GM19438 (cell line): ENCODE results near the gene DDX60.
"Not testable (repeated sequence)": the region's sequence is repeated elsewhere in the genome, so short reads cannot be mapped to it uniquely, and the experiment has no call there.

ENCODE experiments used
- ATAC-seq: cut with Tn5 transposase; IDR thresholded peaks from one replicate; pipeline ENCODE4 v1.9.1; 2021; ENCODE audit warnings: low read depth; ENCODE audit not compliant: unreplicated experiment

DDX60 gene, protein sequence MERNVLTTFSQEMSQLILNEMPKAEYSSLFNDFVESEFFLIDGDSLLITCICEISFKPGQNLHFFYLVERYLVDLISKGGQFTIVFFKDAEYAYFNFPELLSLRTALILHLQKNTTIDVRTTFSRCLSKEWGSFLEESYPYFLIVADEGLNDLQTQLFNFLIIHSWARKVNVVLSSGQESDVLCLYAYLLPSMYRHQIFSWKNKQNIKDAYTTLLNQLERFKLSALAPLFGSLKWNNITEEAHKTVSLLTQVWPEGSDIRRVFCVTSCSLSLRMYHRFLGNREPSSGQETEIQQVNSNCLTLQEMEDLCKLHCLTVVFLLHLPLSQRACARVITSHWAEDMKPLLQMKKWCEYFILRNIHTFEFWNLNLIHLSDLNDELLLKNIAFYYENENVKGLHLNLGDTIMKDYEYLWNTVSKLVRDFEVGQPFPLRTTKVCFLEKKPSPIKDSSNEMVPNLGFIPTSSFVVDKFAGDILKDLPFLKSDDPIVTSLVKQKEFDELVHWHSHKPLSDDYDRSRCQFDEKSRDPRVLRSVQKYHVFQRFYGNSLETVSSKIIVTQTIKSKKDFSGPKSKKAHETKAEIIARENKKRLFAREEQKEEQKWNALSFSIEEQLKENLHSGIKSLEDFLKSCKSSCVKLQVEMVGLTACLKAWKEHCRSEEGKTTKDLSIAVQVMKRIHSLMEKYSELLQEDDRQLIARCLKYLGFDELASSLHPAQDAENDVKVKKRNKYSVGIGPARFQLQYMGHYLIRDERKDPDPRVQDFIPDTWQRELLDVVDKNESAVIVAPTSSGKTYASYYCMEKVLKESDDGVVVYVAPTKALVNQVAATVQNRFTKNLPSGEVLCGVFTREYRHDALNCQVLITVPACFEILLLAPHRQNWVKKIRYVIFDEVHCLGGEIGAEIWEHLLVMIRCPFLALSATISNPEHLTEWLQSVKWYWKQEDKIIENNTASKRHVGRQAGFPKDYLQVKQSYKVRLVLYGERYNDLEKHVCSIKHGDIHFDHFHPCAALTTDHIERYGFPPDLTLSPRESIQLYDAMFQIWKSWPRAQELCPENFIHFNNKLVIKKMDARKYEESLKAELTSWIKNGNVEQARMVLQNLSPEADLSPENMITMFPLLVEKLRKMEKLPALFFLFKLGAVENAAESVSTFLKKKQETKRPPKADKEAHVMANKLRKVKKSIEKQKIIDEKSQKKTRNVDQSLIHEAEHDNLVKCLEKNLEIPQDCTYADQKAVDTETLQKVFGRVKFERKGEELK (N-terminal part only)

DNA sequence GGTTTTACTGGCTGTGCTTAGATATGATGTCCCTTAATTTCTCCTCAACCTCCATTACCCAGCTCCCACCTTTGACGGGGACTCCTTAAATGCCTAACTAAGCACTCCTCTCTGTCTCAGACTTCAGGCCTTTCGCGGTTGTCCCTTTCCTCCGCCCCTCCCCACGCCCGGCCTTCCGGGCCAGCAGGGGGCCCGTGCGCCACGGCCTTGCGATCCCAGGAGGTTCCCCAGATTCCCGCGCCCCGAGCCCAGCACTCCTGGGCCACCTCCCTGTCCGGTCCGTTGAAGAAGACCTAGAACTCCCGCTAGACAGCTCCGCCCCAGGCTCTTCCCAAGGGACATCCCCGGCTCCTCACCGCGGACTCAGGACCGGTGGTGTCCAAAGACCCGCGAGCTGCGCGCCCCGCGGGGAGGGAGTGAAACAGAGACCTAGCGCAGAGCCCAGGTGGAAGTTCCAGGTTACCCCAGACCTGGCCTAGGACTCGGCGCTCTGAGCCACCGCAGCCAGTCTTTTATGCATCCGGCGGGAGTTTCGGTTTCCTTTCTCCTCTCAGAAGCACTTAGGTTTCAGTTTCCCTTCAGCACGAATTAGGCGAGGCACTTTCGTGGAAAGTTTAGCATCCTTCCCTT, at the start of gene DDX60:
Gene DDX60 (minus strand): TSS at position 487 of the 630 bp plus-strand sequence. CDS start 7,493 bp downstream, outside the sequence.
- peak; percentile 97 for ATAC-seq

DNA sequence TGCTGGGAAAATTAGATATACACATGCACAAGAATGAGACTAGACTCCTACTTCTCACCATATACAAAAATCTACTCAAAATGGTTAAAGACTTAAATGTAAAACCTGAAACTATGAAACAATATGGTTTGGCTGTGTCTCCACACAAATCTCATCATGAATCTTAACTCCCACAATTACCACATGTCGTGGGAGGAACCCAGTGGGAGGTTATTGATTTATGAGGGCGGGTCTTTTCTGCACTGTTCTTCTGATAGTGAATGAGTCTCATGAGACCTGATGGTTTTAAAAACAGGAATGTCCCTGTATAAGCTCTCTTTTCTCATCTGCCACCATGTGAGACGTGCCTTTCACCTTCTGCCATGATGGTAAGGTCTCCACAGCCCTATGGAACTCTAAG, 48.5 kb upstream of the DDX60 start:
- ATAC-seq, result no peak

DNA sequence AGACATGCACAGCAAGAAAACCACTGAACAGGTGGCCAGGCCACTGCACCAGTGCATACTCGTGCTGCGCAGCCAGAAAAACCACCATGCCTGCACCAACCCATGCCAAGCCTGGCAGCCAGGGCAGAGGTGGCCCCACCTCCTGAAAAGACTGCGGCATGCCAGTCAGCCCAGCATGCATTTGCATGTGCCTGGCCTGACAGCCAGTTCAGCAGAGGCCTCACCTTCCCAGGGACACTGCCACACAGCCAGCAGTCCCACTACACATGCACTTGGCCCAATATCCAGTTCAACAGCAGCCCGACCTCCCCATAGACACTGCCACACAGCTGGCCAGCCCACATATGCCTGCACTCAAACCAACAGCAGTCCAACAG, 43.5 kb upstream of the DDX60 start:
- ATAC-seq, result no peak

DNA sequence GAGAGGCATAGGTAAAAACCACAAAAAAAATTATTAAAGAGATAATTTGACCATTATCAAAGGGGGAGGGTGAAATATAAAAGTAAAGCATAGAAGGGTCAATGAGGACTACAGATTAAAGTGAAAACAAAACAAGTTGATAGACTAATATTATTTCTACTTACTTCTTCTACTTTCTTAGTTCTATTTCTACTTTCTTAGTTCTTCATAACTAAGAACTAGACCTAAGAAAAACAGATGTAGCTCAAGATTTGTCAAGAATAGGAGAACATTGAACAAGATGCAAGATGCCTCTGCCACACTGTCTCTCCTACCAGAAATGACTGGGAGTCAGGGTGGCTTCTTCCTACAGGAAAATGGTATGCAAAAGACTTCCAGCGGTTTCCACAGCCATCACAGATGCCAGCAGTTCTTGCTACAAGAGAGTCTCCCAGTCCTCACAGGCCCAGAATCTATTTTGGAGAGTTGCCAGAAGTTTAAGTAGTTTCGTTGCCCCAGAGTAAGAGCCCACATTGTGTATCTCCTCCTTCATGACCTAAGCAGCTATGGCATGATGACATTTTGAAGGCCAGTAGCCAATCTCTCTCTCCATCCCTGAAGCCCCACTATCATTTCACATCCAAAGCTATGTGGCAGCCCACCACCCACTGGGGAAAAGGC, 42.9 kb upstream of the DDX60 start:
- peak; percentile 58 for ATAC-seq

DNA sequence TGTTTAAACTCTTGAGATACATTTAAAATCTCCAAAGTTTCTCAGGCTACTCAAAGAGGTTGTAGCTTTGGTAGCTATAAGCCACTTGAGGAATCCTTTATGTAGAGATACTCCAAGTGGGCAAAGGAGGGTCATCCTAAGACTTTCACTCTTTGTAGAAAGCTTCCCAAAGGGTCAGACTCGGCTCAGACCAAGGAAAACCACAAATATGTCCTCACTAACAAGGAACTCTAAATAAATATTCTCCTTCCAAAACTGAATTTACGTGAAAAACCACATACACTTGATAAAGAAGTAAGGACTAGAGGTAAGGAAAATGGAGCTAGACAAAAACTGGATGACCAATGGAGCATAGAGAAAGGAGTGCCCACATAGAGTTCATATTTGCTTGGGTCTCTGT, 41.7 kb upstream of the DDX60 start:
- no peak for ATAC-seq

DNA sequence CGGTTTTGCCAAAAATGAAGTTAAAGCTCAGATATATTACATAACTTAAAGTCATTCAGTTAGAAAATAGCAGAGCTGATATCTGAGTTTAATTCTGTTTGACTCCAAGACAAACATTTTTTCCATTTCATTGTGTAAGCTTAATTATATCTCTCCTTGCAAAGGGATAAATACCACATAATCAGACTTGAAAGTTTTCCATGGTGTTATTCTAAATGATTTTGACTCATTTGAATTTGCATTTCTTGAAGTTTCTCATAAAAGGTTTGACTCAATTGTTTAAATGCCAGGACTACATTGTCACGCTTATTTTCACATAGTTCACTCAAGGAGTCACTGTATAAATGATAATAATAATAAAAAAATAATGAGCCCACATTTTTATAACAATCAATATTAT, 39.4 kb upstream of the DDX60 start:
- ATAC-seq, result no peak

DNA sequence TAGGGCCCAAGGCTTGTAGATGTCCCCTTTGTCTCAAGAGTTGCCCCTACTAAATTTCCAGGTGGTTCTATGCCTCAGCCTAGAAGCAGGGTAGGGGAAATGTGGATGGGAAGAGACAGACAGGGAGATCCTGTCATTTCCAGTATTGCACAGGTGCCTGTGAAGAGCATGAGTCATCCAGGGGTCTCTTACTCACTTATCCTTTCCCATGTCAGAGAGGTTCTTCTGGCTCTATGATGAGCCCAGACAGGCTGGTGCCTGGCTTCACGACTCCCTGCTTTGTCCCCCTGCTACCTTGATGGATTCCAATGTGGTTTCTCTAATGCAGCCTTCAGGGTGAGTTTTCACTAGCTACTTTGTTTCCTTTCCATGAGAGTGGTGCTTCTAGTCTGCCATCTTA, 35.2 kb upstream of the DDX60 start:
- no peak for ATAC-seq

DNA sequence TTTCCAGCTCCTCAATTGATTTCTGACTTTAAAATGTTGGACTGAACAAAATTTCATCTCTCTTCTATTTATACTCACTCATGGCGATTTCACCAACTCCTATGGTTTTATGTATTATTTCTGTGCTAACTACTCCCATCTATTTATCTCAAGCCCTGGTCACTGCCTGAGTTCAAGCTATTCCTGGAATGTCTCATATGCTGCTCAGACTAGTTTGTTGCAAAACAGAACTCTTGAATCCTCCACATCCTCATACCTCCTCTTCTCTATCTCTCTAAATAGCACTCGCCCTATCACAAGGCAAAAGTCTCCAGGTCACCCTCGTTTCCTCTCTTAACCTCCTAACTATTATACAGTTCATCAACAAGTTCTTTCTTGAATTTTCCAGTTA, 19.0 kb upstream of the DDX60 start:
- ATAC-seq, result no peak

DNA sequence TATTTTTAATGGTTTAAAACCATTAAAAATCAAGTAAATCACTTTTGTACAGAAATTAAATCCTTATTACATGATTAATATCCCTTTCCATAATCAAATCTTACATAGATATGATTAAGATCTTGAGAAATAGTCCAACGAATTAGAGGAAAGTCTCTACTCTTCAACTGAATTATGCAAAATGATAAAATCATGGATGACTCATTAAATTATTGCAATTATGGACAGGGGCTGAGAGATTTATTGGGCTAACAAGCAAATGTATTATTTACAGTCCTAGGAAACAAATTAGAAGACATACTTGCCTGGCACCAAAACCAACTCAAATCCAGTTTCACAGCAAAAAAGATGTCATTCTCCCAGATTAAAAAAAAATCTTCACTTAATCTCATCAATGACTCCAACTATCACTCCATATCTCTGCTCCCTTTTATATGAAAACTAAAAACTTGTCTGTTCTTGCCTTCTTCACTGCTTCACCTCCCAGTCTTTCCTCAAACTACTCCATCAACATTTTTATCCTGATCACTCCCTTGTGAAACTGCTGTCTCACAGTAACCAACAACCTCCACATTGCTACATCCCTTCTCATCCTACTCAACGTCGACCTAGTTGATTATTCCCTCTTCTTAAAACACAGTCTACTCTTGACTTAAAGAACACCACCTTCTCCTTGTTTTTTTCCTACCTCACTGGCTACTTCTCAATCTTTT, 18.4 kb upstream of the DDX60 start:
- no peak for ATAC-seq

DNA sequence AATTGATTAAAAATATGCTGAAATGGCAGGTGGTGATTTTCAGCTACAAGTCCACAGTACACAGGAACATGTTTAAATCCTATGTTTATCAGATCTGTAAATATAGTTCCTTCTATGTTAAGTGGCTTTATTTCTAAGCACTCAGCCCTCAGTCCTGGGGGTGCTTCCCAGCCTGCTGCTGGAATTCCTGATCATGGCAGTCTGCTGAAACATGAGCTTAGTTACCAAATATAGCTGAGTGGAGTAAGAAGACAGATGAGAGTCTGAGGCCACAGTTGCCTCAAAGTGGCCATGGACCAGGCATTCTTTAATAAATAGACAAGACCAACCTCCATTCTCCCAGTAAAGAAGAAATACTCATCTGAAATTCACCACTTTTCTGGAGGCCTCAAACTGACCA, 17.1 kb upstream of the DDX60 start:
- ATAC-seq, result no peak

DNA sequence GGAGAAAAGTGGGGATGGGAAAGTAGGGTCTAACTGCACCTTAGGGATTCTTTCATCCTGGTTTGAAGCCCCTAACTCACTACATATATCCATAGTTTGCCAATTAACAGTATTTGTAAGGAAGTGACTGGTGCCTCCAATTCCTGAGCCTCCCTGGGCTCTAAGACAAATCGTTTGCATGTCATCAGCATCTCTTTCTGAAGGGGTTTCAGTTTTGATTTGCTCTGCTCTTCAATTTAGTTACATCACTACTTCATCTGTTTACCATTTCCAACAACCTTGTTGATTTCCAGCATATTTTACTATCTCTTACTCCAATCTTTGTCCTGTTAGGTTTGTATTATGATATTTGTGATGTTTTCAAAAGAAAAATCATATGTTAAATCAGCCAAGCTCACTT, 15.5 kb upstream of the DDX60 start:
- no peak for ATAC-seq

DNA sequence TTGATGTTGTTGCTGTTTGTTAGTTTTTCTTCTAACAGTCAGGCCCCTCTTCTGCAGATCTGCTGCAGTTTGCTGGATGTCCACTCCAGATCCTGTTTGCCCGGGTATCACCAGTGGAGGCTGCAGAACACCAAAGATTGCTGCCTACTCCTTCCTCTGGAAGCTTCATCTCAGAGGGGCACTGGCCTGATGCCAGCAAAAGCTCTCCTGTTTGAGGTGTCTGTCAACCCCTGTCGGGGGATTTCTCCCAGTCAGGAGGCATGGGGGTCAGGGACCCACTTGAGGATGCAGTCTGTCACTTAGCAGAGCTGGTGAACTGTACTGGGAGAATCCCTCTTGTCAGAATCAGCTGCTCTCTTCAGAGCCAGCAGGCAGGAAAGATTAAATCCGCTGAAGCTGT, 12.0 kb upstream of the DDX60 start:
- ATAC-seq, result not testable (repeated sequence)

DNA sequence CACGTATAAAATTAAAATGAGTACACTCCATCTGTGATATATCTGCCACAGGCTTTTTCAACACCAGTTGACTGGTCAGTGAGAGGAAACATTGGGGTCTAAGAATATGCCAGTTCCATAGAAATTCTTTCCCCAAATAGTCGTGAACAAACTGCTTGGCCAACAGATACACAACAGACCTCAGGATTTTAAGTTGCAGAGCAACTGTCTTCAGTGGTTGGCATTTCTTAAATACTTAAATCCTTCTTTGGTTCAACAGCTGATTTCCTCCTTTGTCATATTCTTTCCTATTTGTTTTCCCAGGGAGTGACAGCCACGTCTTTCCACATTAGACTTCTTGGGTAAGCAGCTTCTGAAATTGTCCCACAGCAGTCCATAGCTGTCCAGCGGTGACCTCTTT, 7.0 kb upstream of the DDX60 start:
- no peak for ATAC-seq

DNA sequence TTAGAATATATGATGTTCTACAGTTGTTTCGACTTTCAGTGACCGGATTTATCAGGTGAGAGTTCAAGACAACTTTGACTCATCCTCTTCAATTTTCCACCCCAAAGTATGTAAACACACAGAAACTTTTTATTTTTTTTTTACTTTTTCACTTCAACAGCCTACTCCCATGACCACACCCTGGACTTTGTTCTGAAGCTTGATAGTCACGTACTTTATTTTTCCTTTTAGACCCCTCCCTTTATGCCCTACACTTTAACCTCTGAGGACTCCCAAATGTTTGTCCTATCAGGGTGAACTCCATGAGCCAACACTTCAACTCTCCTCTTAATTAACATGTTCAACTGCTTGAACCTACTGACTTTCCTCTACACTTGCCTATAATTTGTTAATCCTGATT, 2.5 kb upstream of the DDX60 start:
- ATAC-seq, result no peak

DNA sequence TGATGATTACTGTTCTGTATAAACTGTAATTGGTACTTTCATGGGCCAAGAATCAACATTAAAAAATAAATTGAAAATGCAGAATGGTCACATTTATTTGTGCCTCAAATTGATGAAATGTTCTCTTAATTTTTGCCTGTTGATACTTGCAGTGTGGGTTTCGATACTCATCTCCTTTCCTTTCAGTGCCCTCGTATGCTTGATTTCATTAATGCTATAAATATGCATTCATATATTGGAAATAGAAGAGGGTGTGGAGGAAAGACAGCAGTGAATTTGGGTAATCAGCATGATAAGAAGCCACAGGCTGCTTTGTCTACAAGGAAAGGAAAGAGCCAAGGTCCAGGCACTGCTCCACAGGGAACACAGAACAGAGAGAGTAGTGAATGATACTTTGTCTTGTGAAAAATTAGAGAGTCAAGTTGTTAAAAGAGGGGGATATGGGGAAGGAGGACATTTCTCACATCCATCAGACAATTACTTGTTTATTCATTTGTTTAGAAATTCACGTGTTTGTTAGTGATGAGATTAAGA, 1.0 kb upstream of the DDX60 start:
- no peak for ATAC-seq

DNA sequence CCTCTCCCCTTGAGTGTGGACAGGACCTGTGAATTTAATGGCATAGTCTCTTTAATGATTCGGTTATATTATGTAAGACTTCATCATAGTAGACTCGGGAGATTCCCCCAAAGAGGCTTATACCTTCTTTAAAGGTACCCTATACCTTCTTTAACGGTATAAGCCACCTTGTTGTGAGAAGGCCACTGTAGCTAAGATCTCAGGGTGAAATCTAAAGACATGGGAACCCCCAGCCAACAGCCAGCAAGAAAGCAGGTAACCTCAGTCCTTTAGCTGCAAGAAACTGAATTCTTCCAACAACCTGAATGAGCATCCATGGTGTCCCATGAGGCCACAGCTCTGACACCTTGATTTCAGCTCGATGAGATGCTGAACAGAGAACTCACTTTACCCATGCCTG, 931 bp downstream of the DDX60 start:
- no peak for ATAC-seq

DNA sequence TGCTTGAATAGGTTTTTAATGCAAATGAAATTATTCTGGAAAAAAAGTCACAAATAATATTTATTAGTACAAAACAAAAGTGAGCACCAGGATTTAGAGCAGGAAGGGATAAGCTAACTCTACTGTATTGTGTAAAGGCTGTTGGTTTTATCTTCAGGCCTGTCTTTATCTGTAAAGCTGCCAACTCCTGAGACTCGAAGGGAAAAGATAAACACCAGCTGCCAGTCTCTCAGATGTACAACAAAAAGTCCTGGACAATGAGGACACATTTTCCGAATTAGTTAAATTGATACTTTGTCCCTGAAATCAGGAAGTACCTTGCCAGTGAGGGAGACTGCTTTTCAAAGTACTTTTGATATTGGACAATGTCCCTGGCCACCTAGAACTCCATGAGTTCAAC, 8.8 kb downstream of the DDX60 start:
- no peak for ATAC-seq

DNA sequence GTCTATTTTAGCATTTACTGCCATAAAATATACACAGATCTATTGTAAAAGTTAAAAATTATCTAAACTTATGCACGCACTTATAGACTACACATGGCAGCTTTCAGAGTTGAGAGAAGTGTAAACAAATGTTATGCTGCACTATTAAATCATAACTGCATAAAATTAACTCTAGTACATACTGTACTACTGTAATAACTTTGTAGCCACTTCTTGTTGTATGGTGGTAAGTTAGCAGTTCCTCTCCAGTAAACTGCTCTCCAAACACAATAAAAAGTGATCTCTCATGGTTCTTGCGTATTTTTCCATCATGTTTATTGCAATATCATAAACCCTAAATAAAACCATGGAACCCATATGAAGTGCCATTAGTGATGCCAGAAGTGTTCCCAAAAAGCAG, 9.6 kb downstream of the DDX60 start:
- ATAC-seq, result no peak

DNA sequence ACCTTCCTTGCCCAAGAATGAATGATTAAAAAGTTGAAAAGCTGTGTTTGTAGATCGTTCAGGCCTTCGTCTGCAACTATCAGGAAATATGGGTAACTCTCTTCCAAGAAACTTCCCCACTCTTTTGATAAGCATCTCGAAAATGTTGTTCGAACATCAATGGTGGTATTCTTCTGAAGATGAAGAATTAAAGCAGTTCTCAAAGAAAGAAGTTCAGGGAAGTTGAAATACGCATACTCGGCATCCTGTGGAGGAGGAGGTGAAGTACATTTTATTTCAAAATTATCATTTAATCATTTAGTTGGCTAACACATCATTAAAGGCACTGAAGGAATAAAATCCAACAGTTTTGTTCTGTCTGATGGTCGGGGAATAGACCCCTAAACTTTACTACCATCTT, 12.1 kb downstream of the DDX60 start:
- ATAC-seq, result no peak
